GM21390 (cell line): ENCODE measurements around the gene RIC8A.
A peak's percentile ranks its signal among the peaks of the same experiment; 100 is the strongest.
"Not testable (repeated sequence)": the region's sequence is repeated elsewhere in the genome, so short reads cannot be mapped to it uniquely, and the experiment has no call there.

Source experiments
- ATAC-seq: cut with Tn5 transposase; IDR thresholded peaks from one replicate; pipeline ENCODE4 v1.9.1; 2021; ENCODE audit not compliant: unreplicated experiment

Gene RIC8A

DNA sequence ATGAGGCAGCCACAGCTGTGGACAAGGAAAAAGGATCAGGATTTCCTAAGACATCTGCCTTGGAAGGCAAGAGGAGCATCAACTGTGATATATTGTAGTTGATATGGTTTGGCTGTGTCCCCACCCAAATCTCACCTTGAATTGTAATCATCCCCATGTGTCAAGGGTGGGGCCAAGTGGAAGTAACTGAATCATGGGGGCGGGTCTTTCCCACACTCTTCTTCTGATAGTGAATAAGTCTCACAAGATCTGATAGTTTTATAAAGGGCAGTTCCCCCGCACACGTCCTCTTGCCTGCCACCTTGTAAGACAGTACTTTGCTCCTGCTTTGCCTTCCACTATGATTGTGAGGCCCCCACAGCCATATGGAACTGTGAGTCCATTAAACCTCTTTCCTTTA lies 10.2 kb downstream of the RIC8A start:
- no peak for ATAC-seq

DNA sequence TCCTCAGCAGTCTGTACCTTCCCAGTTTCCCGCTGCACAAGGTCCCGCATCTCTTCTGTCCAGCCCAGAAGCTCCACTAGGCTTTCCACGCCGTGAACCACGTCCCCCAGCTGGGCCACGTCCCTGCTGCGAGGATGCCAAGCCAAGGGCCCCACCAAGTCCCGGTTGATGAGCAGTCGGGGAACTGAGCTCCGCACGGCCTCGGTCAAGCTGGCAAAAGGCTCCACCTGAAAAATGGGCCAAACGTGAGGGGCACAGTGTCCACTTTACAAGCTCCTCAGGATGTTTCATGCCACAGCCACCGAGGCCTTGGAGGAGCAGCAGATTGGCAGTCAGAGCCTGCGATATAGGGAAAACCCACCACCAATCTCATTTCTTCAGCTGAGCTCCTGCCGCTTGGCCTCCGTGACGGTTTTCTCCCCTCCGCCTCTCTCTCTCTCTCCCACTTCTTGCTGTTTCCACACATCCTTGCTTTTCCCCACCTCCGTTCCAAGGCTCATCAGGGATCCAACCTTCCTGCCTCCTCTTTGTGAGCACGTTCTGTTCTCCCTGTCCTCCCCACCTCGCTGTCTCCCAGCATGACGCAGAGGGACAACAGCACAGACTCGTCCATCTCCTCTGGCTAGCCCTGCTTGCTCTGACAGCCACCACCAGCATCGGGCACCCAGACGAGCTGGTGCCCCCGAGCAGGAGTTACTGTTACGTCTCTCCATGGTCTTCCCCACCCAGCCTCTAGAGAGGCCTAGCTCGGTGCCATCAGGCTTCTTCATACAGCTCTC lies 11.5 kb downstream of the RIC8A start:
- no peak for ATAC-seq

- ATAC-seq: not testable (repeated sequence)
Measured at GRCh38 chr11:220641-221215, 13.2 kb downstream of the RIC8A start.

DNA sequence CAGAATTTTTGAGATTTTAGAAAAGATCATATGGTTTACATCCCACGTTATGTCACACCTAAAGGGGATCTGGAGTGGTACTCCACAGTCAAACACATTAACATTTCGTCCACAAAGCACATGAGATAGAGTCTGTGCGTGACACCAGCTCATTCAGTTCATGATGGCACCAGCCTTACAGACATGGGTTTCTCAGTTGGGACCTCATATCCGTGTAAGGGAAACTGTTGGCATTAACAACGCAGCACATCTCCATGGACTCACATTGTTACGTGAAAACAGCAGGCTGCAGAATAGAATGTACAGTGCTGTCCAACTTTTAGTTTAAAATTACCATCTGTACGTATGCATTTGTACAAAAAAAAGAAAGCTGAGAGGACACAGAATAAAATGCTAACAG lies 14.0 kb downstream of the RIC8A start:
- ATAC-seq: no peak

DNA sequence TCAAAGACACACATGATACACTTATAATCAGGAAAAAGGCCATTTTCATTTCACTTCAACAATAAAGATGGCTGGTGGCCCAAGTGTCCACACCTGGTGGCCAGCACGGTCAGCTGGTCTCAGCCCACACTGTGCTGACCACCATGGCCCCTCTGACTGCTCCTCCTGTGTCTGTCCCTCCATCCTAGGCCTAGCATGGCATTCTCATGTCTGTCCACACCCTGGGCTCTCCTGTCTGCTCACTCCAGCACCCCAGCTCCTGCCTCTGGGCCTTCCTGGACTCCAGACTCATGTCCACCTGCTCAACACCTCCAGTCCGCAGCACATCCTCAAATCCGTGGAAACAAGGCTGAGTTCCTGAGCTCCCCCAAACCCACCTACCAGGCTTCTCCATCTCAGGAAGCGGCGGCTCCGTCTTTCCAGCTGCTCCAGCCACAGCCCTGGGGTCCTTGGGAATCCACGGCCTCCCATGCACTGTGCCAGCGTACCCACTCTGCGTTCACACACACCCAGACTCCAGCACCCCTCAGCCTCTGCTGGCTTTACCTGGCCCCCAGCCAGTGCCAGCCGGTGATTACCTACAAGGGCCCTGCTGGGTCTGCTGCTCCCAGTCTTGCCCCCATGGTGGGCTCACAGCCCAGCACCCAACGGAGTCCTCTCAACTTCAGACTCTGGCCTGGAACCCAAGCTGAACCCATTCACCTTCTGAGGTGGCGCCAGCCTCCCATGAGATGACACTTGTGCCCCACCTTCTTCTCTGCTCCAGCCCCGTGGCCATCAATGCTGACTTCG lies 14.7 kb downstream of the RIC8A start:
- ATAC-seq: no peak

- ATAC-seq: no peak
Measured at GRCh38 chr11:223026-223789, 15.7 kb downstream of the RIC8A start.

GRCh38 chr11:223884-224283 lies 16.4 kb downstream of the RIC8A start:
- ATAC-seq: no peak

DNA sequence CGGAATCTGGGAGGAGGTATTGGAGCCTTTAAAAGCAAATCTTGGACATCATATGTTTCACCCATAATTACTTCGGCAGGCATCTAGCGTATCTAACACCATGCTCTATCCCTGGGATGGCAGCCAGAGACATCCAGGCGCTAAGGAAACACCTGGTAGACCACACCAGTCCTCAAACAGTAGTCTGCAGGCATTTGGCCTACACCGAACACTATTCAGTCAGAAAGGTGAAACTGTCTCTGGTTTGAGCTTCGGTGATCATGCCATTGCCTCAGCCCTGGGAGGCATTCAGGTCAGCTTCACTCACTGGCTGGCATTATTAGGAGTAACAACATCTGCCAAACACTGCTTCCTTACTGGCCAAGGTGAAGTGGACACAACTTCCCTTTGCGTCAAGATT lies 16.9 kb downstream of the RIC8A start:
- ATAC-seq: no peak

- no peak for ATAC-seq
Measured at GRCh38 chr11:225734-226453, 18.4 kb downstream of the RIC8A start.

DNA sequence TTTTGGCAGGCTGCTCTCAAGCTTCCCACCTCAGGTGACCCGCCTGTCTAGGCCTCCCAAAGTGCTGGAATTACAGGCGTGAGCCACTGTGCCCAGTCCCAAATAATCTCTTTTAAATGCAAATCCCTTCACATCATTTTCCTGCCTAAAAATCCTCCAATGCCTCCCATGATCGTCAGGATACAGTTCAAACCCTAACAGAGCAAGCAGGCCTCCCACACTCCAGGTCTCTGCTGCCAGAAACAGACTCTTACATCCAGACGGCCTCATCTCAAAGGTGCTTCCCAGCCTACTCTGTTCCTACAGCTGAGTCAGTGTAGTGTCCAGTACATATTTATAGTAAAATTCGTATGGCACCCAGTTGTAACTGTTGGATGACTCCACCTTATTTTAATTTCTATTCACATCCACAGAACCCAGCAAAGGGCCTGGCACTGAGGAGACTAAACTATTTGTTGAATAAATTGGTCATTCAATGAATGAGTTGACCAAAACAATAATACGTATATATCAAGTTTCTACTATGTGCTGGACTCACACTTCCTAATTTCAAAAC lies 20.4 kb downstream of the RIC8A start:
- no peak for ATAC-seq

DNA sequence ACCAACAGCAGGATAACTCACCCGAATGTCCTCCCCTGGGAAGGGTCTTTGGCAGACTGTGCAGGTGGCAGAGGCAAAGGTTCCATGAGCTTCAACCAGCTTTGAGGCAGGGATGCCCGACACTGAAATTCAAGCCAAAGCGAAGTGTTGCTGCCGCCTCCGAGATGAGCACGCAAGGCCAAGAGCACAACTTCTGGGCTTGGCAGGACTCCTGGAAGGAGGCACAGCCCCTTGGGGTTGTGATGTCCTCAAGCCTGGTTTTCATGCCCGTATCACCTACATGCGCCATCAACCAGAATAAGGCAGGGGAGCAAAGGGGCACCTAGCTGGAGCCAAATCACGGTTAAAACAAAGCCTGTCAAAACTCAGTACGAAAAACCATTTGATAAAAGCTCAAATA lies 22.9 kb downstream of the RIC8A start:
- ATAC-seq: no peak

DNA sequence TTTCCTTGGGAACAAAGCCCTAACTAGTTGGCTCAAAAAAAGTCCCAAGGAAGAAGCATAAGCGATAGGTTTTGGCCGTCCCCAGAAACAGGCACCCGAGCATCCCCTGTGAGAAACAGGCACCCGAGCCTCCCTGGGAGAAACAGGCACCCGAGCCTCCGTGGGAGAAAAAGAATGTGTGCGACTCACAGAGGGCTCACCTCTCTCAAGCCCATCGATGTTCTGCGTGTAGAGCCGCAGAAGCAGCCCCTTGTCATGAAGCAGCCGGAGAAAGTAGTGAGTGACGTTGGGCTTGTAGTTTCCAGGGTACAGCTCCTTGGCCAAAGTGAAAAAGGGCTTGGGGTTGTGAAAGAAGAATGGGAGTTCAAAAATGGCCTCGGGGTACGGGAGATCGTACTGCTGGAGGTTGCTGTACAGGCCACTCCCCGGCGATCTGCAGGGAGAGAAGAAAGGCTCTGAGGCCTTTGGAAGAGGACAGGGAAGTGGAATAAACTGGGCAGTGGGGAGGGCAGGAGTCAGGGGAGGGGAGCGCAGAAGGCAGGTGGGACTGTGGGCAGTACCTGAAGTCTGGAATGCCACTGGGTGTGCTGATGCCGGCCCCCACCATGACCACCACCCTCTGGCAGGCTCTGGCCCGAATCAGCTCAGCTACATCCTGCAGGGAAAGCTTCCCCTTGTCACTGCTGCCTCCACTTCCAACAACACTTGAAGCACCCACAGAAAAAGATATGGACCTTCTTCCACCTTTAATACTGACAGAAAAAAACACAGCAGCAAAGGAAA lies 25.5 kb downstream of the RIC8A start:
- ATAC-seq: no peak

DNA sequence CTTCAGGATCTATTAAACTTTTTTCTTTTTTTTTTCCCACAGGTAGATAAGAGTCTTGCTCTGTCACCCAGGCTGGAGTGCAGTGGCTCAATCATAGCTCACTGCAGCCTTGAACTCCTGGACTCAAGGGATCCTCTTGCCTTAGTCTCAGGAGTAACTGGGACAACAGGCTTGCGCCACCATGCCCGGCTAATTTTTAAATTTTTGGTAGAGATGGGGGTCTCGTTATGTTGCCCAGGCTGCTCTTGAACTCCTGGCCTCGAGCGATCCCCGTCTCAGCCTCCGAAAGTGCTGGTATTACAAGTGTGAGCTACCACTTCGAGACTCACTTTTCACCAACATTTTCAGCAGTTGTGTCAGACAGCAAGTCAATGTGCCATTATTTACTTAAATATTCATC lies 27.7 kb downstream of the RIC8A start:
- ATAC-seq: no peak

GRCh38 chr11:235609-235996 lies 28.1 kb downstream of the RIC8A start:
- no peak for ATAC-seq

DNA sequence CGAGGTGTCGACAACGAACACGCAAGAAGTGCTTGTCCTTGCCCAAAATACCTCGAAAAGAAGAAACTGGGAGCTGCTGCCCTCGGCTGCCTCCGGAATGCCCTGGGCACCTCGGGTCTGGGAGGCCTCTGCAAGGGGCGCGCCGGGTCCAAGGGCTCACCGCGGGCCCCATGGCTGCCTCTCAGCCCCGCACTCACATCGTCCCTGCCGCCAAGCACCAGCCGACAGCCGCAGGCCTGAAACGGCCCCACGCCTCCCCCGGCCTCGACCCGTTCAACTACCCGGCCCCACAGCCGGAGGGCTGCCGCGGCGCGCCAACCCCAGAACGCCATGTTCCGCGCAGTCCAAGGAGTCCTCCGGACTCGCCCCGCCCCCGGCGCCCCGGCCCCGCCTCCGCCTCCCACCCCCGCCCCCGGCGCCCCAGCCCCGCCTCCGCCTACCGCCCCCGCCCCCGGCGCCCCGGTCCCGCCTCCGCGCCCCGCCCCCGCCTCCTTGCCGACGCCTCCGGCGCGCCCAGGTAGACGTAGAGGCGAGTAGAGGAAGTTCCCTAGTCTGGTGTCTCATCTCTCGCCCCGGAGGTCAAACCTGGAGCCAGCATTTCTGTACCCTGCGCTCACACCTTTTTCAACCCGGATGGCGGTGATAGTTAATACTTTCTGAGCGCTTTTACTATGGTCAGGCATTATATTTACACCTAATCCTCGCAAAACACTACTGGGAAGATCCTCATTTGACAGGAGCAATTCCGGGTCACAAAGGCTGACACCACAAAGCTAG lies 28.7 kb downstream of the RIC8A start, which contains the start of gene SIRT3:
Gene SIRT3, minus strand, starts transcription at position 346 of the 777 bp plus-strand sequence. Its CDS starts 14 bp downstream, at position 332.
- peak; percentile 72 for ATAC-seq

DNA sequence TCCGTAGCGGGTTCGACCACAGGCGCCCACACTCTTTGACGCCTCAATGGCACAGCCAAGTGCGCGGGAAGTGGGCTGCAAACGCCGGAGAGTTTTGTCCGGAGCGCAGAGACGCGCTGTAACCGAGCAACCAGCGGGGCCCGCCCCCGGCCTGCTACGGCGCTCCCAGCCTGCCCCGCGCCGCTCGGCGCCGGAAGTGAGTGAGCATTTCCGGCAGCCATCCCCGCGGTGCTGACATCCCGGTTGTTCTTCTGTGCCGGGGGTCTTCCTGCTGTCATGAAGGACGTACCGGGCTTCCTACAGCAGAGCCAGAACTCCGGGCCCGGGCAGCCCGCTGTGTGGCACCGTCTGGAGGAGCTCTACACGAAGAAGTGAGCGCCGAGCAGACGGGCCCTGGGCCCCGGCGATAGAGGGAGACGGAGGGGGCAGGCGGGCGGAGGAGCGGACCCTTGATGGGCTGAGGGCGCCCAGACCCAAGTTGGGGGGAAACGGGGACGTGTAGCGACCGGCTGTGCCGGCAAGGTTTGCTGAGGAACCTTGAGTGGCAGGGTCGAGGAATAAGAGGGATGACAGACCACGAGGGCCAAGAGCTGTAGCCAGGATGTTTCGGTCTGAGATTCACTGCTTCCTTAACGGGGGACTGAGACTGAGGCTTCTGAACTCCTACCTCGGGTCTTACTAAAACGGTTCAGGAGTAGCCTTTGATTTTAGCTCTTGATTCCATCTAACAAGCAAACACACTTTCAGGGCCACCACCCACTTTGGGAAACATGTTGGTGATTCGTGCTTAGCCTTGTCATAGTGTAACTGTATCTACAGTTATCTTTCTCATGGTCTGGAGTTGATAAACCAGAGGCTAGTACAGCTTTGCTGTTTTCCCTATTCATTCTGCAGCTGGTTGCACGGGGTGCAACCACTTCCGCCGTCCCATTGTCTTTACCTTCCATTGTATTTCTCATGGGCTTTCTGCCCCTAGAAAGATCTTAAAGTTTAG lies 29.6 kb downstream of the RIC8A start, which contains the start of gene PSMD13:
Gene PSMD13, plus strand, starts transcription at position 203 of the 994 bp plus-strand sequence. Its CDS starts 74 bp downstream, at position 277.
- ATAC-seq: peak; percentile 81

DNA sequence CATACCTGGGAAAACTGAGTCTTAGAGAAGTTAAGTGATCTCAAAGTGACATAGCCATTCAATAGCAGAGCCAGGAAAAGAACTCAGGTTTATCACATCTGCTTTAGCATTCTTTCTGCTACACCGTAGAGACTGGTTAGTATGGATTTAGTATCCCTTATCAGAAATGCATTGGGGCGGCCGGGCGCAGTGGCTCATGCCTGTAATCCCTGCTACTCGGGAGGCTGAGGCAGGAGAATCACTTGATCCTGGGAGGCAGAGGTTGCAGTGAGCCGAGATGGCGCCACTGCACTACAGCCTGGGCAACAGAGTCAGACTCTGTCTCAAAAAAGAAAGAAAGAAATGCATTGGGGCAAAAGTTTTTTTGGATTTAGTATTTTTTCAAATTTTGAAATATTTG lies 30.8 kb downstream of the RIC8A start:
- not testable (repeated sequence) for ATAC-seq
